Renal cortical epithelial cell (primary cell): Measurements from ENCODE around the gene AIRE. TPM values are rescaled to one million over a fixed set of nuclear protein-coding genes. Genes with fewer than 3 reads are reported as not detected.
A peak's percentile ranks its signal among the peaks of the same experiment; 100 is the strongest.

Experiments used
- DNase-seq: peaks from one replicate; pipeline ENCODE4 v3.0.0-alpha.2; 2011; ENCODE audit warnings: low read depth
- total RNA-seq: library from RNA; depleted of rRNA; stranded (reverse); fragments of >200 nt; gene quantifications from 2 replicates; pipeline ENCODE4 v1.2.3, GENCODE V29; 2014

AIRE gene
- total RNA-seq, 1 donor from 2014 or later: not detected

- peak; percentile 29 for DNase-seq
These were observed 19.2 kb downstream of the AIRE start for GRCh38 chr21:44304877-44305293.

GRCh38 chr21:44305691-44306090 lies 20.0 kb downstream of the AIRE start:
- no peak for DNase-seq

- peak; percentile 8 for DNase-seq
These were observed 21.4 kb downstream of the AIRE start for GRCh38 chr21:44306936-44307704.

DNA sequence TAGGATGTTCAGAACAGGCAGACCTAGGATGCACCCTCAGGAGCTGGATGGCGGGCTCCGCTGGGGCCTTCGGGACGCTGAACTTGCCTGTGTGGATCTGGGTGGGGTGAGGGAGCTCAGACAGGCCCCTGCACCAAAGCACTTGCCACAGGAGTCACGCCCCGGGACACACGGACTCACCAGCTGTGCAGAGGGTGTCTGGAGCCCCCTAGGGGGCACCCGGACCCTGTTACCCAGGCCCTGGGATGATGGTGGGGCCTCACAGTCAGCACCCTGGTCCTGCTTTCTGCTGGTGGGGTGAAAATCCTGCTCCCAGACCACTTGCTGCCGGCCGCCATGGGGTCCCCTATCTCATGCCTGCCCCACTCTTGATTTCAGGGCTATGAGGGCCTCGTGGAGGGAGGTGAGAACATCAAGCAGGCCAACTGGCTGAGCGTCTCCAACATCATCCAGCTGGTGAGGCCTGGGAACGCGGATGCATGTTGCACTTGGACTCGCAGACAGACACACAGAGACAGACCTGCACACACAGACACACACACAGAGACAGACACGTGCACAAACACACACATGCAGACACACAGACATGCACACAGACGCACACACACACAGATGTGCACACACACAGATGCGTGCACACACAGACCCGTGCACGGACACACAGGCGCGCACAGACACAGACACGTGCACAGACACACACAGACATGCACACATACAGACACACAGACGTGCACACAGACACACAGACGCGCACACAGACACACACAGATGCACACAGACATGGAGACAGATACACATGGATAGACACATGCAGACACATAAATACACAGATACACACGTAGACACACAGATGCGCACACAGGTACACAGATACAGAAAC lies 25.2 kb downstream of the AIRE start:
- DNase-seq: no peak

DNA sequence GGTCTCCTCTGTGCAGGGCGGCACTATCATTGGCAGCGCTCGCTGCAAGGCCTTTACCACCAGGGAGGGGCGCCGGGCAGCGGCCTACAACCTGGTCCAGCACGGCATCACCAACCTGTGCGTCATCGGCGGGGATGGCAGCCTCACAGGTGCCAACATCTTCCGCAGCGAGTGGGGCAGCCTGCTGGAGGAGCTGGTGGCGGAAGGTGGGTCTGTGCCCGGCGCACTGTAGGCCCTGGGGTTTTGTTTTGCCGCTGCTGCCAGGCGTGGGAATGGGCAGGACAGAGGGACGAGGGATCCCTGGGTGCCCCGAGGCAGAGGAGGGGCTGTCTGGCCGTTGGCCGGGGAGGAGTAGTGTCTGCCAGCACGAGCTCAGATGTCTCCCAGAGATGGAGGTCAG lies 26.4 kb downstream of the AIRE start:
- DNase-seq: no peak

DNA sequence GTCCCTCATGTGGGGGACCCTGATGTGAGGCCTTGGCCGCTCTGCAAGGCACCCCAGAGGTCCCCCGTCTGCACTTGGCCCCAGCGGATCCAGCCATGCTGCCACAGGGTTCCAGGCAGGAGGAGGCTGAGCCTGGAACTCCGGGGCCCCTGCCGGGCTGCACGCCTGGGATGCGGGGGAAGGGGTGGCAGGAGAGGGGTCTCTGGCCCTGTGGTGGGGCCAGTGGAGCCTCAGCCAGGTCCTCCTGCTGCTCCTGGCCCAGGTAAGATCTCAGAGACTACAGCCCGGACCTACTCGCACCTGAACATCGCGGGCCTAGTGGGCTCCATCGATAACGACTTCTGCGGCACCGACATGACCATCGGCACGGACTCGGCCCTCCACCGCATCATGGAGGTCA lies 27.0 kb downstream of the AIRE start:
- no peak for DNase-seq

GRCh38 chr21:44313451-44313850 lies 27.8 kb downstream of the AIRE start:
- no peak for DNase-seq

DNA sequence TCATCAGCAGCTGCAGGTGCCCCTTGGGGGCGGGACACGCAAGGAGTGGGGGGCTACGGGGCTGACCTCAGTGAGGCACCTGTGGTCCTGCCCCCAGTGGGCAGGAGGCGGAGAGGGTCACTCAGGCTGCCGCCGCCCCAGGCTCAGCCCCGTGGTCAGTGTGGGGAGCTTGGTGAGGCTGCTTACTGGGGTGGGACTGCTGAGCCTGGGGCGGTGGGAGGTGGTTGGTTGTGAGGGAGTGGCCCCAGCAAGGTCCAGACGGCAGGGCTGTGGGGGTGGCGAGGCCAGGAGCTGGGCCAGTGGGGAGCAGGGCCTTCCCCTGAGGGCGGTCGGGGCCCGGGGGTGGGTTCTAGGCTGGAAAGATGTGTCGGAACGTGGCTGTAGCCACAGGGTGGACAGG lies 28.5 kb downstream of the AIRE start:
- DNase-seq: no peak

- no peak for DNase-seq
These were observed 28.9 kb downstream of the AIRE start for GRCh38 chr21:44314561-44314960.

DNA sequence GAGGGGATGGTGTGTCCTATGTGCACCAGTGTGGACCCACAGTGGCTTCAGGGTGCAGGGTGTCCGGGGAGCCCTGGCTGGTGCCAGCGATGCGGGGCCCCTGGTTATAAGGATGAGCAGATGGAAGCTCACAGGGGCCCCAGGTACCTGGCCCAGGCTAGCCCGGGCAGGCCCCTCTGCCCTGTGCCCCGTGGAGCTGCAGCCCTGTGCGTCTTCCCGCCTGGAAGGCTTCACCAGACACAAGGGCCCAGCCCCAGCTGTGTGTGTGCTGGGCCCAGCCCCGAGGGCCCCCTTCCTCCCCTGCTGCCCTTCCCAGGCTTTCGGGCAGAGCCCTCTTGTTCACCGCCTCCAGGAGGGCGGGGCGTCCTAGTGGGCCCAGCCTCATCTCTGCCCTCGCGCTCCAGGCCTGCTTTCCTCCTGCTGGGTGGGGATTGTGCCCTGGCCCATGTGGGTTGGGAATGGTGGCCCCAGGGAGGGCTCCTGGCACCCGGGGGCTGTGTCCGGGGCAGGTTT lies 30.1 kb downstream of the AIRE start:
- no peak for DNase-seq

- DNase-seq: no peak
These were observed 30.7 kb downstream of the AIRE start for GRCh38 chr21:44316277-44316900.

GRCh38 chr21:44317241-44317782 lies 31.6 kb downstream of the AIRE start:
- no peak for DNase-seq

GRCh38 chr21:44317871-44318270 lies 32.2 kb downstream of the AIRE start:
- no peak for DNase-seq

GRCh38 chr21:44318489-44319285 lies 33.0 kb downstream of the AIRE start:
- DNase-seq: no peak

DNA sequence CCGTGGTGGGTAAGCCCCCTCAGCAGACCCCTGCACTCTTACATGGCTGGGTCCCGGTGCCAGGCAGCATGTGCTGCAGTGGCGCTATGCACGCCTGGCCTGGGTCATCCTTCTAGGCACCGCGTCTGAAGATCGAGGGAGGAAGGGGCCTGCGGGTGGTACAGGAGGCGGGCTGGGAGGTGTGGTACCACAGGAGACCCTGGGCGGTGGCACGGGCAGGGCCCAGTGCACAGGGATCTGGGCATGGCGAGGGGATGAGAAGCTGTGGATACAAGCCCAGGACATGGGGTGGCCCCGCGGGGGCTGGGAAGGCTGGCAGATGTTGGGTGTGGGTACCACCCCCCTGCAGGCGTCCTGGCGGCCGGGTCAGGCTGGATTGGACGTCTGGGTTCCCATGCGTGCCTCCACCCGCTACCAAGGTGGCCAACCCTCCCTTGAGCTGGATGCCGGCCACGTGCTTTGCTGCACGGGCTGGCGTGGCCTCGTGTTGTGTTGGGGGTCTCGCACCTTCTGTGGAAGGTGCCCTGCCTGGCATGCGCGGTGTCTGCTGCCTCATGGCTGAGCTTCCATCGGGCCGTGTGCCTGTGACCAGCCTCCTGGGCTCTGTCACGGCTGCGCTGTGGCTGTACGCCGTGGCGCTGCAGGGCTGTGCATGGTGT lies 33.9 kb downstream of the AIRE start:
- DNase-seq: no peak

GRCh38 chr21:44320847-44321246 lies 35.2 kb downstream of the AIRE start:
- DNase-seq: no peak

DNA sequence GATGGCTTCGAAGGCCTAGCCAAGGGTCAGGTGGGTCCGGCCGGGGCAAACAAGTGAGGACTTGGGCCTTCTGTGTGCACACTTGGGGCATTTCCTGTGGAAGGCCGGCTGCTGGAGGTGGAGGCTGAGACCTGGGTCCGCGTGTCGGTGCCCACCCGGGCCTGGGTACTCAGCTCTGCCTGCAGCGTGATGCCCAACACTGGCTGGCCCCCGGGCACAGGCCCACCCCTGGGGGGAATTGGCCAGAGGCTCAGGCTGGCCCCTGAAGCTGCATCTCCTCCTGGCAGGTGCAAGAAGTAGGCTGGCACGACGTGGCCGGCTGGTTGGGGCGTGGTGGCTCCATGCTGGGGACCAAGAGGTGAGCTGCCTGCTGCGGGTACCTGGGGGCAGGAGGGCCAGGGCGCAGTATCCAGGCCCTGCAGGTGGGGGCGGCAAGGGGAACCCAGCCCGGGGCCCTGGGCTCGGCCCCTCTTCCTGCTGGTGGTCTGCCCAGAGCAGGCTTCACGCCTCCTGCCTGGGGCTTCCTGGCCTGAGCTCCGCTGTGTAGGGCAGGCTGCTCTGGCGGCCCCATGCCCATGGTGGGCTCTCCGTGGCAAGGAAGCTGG lies 36.3 kb downstream of the AIRE start:
- DNase-seq: no peak

GRCh38 chr21:44322621-44323325 lies 37.1 kb downstream of the AIRE start:
- DNase-seq: no peak

- DNase-seq: no peak
These were observed 37.9 kb downstream of the AIRE start for GRCh38 chr21:44323591-44323990.
